ENCODE data around the gene GPR141. TPM values are rescaled to one million over a fixed set of nuclear protein-coding genes. Genes with fewer than 3 reads are reported as not detected.

Gene GPR141
- total and polyA plus RNA-seq, 9 of the 15 experiments (the other 6 are each of a cell fraction or from before 2014, with no cell fraction given) = not detected

DNA sequence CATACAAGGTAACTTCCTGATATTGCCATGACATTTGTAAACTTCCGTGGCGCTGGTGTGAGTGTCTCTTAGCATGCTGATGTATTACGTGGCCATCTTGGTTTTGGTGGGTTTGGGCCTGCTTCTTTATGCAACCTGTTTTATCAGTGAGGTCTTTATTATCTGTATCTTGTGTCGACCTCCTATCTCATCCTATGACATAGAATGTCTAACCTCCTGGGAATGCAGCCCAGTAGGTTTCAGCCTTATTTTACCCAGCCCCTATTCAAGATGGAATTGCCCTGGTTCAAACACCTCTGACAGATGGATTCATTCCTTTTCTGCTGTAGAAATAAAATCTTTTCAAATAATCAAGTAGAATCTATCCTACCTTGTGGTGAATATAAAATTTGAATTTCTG, 23.0 kb upstream of the GPR141 start (continued):
- TF ChIP-seq CXXC5 (CRISPR knock-in tag; IDR thresholded peaks at IDR 0.05) (0 out of 2 replicates have a peak, but pooled peaks have one; percentile 34), NFYB (IDR thresholded peaks at IDR 0.05; ENCODE audit: extremely low read depth, insufficient read length) (no peak), ZBTB17 (CRISPR knock-in tag; IDR thresholded peaks at IDR 0.05) (0 out of 2 replicates have a peak, but pooled peaks have one; percentile 26), CCNT2 (IDR thresholded peaks at IDR 0.05; ENCODE audit: borderline replicate concordance, extremely low read depth, insufficient read length, low read depth, low read length) (no peak), MYC (IDR thresholded peaks at IDR 0.05; ENCODE audit: low read depth, low read length) (no peak), MYC (CRISPR knock-in tag; IDR thresholded peaks at IDR 0.05; ENCODE audit: borderline replicate concordance, low read depth) (no peak), BCL6 (CRISPR knock-in tag; IDR thresholded peaks at IDR 0.05) (no peak)
- TF ChIP-seq, protein P1, sequence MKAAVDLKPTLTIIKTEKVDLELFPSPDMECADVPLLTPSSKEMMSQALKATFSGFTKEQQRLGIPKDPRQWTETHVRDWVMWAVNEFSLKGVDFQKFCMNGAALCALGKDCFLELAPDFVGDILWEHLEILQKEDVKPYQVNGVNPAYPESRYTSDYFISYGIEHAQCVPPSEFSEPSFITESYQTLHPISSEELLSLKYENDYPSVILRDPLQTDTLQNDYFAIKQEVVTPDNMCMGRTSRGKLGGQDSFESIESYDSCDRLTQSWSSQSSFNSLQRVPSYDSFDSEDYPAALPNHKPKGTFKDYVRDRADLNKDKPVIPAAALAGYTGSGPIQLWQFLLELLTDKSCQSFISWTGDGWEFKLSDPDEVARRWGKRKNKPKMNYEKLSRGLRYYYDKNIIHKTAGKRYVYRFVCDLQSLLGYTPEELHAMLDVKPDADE (conservative IDR thresholded peaks at IDR 0.05; ENCODE audit: control insufficient read depth, low read depth, low read length) = no peak
- TF ChIP-seq, protein P2, sequence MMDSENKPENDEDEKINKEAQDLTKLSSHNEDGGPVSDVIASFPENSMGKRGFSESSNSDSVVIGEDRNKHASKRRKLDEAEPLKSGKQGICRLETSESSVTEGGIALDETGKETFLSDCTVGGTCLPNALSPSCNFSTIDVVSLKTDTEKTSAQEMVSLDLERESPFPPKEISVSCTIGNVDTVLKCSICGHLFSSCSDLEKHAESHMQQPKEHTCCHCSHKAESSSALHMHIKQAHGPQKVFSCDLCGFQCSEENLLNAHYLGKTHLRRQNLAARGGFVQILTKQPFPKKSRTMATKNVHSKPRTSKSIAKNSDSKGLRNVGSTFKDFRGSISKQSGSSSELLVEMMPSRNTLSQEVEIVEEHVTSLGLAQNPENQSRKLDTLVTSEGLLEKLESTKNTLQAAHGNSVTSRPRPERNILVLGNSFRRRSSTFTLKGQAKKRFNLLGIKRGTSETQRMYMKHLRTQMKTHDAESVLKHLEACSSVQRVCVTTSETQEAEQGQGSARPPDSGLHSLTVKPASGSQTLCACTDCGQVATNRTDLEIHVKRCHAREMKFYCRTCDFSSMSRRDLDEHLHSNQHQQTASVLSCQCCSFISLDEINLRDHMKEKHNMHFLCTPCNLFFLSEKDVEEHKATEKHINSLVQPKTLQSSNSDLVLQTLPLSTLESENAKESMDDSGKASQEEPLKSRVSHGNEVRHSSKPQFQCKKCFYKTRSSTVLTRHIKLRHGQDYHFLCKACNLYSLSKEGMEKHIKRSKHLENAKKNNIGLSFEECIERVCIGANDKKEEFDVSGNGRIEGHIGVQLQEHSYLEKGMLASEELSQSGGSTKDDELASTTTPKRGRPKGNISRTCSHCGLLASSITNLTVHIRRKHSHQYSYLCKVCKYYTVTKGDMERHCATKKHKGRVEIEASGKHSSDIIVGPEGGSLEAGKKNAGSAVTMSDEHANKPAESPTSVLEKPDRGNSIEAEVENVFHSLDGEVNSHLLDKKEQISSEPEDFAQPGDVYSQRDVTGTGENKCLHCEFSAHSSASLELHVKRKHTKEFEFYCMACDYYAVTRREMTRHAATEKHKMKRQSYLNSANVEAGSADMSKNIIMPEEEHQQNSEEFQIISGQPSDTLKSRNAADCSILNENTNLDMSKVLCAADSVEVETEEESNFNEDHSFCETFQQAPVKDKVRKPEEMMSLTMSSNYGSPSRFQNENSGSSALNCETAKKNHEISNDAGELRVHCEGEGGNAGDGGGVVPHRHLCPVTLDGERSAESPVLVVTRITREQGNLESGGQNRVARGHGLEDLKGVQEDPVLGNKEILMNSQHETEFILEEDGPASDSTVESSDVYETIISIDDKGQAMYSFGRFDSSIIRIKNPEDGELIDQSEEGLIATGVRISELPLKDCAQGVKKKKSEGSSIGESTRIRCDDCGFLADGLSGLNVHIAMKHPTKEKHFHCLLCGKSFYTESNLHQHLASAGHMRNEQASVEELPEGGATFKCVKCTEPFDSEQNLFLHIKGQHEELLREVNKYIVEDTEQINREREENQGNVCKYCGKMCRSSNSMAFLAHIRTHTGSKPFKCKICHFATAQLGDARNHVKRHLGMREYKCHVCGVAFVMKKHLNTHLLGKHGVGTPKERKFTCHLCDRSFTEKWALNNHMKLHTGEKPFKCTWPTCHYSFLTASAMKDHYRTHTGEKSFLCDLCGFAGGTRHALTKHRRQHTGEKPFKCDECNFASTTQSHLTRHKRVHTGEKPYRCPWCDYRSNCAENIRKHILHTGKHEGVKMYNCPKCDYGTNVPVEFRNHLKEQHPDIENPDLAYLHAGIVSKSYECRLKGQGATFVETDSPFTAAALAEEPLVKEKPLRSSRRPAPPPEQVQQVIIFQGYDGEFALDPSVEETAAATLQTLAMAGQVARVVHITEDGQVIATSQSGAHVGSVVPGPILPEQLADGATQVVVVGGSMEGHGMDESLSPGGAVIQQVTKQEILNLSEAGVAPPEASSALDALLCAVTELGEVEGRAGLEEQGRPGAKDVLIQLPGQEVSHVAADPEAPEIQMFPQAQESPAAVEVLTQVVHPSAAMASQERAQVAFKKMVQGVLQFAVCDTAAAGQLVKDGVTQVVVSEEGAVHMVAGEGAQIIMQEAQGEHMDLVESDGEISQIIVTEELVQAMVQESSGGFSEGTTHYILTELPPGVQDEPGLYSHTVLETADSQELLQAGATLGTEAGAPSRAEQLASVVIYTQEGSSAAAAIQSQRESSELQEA (IDR thresholded peaks at IDR 0.05; ENCODE audit: low read depth) = no peak

All from K562 (cell line).